Suprapubic skin (tissue), 4 donors: Measurements from ENCODE around the gene SOX13. TPM values are rescaled to one million over a fixed set of nuclear protein-coding genes. Genes with fewer than 3 reads are reported as not detected.

Source experiments
- DNase-seq, 2 donors: peaks; one replicate each; pipeline ENCODE4 v3.0.0-alpha.2; 2019; ENCODE audit warnings: low spot score in 2 of 2
- H3K27ac ChIP-seq: fragments of 200-600 bp; sonication (generic); one replicate; pipeline ENCODE4 v1.5.1; 2019
- H3K27me3 ChIP-seq: fragments of 200-600 bp; sonication (generic); one replicate; pipeline ENCODE4 v1.5.1; 2019
- H3K36me3 ChIP-seq: fragments of 200-600 bp; sonication (generic); one replicate; pipeline ENCODE4 v1.5.1; 2019
- H3K4me1 ChIP-seq: fragments of 200-600 bp; sonication (generic); one replicate; pipeline ENCODE4 v1.5.1; 2019
- H3K4me3 ChIP-seq: fragments of 200-600 bp; sonication (generic); one replicate; pipeline ENCODE4 v1.5.1; 2019; ENCODE audit warnings: mild to moderate bottlenecking
- H3K9me3 ChIP-seq: fragments of 200-600 bp; sonication (generic); one replicate; pipeline ENCODE4 v1.5.1; 2019
- CTCF ChIP-seq, 2 donors: fragments of 200-600 bp in 1 of 2; fragments of 450-650 bp in 1 of 2; sonication (generic) in 1 of 2; IDR thresholded peaks; one replicate each; pipeline ENCODE4 v1.5.1; 2016 to 2019; ENCODE audit warnings: antibody characterized with exemption in 2 of 2, mild to moderate bottlenecking in 1 of 2, moderate library complexity in 1 of 2
- EP300 ChIP-seq: sonication (generic); formaldehyde crosslinking; IDR thresholded peaks from one replicate; pipeline ENCODE4 v1.6.1; 2017; ENCODE audit warnings: antibody characterized with exemption
- POLR2A ChIP-seq, 2 donors: fragments of 450-650 bp; IDR thresholded peaks; one replicate each; pipeline ENCODE4 v1.6.1; 2017; ENCODE audit warnings: antibody characterized with exemption in 2 of 2, mild to moderate bottlenecking in 2 of 2, moderate library complexity in 2 of 2
- POLR2AphosphoS5 ChIP-seq, 3 donors: sonication (generic); formaldehyde crosslinking; IDR thresholded peaks; one replicate each; pipeline ENCODE4 v1.6.1; 2017; ENCODE audit warnings: antibody characterized with exemption in 3 of 3
- WGBS: methylation state at CpG from one replicate; pipeline ENCODE4 v1.1.5; 2018; 5-methylcytosine and 5-hydroxymethylcytosine counted together
- total RNA-seq, 4 donors: library from RNA; depleted of rRNA; stranded (reverse); fragments of >200 nt; gene quantifications; one replicate each; pipeline ENCODE4 v1.1.0, GENCODE V29; 2016

The SOX13 gene
- total RNA-seq, 4 donors from 2014 or later, result 10.1 to 20.6 (median 15.6) TPM

GRCh38 chr1:204077979-204078696 lies 5.2 kb downstream of the SOX13 start:
- H3K27me3 ChIP-seq, result peaks cover 19% of the 10 kb centered on the region
- 69% methylated on average over 16 of the region's 17 CpGs for WGBS
- H3K4me1 ChIP-seq, result peaks cover 88% of the 10 kb centered on the region
- TF ChIP-seq EP300, result no peak
- no peak for TF ChIP-seq CTCF (IDR thresholded peaks at IDR 0.05)
- TF ChIP-seq POLR2A (IDR thresholded peaks at IDR 0.05), result no peak
- no peak for TF ChIP-seq POLR2AphosphoS5 (IDR thresholded peaks at IDR 0.05)
- H3K9me3 ChIP-seq, result no peaks in the 10 kb centered on the region
- H3K4me3 ChIP-seq, result peak overlapping the region; percentile 11
- peak overlapping the region; percentile 22 for H3K27ac ChIP-seq
- no peaks in the 10 kb centered on the region for H3K36me3 ChIP-seq
- no peak for DNase-seq

GRCh38 chr1:204079608-204079999 lies 6.7 kb downstream of the SOX13 start:
- Histone ChIP-seq H3K27me3 (peaks cover 6% of the 10 kb centered on the region), H3K4me3 (peak overlapping the region; percentile 17), H3K4me1 (peaks cover 91% of the 10 kb centered on the region), H3K9me3 (no peaks in the 10 kb centered on the region), H3K27ac (peak overlapping the region; percentile 76), H3K36me3 (no peaks in the 10 kb centered on the region)
- 56% methylated on average over 2 of the region's 3 CpGs for WGBS
- no peak for DNase-seq
- no peak for TF ChIP-seq POLR2AphosphoS5 (IDR thresholded peaks at IDR 0.05)
- no peak for TF ChIP-seq POLR2A (IDR thresholded peaks at IDR 0.05)
- TF ChIP-seq EP300, result no peak
- no peak for TF ChIP-seq CTCF (IDR thresholded peaks at IDR 0.05)

- H3K27ac ChIP-seq, result peak overlapping the region; percentile 76
- peak overlapping the region; percentile 17 for H3K4me3 ChIP-seq
- TF ChIP-seq CTCF (IDR thresholded peaks at IDR 0.05) (no peak), POLR2AphosphoS5 (IDR thresholded peaks at IDR 0.05) (no peak), POLR2A (IDR thresholded peaks at IDR 0.05) (no peak), EP300 (no peak)
- 27% methylated on average over 3 of the region's 8 CpGs for WGBS
- DNase-seq, result peak in 1 of 2 donors; percentile 81
- no peaks in the 10 kb centered on the region for H3K36me3 ChIP-seq
- no peaks in the 10 kb centered on the region for H3K27me3 ChIP-seq
- H3K9me3 ChIP-seq, result no peaks in the 10 kb centered on the region
- peaks cover 91% of the 10 kb centered on the region for H3K4me1 ChIP-seq
Measured at GRCh38 chr1:204080163-204080903, 7.4 kb downstream of the SOX13 start.

- peaks cover 89% of the 10 kb centered on the region for H3K4me1 ChIP-seq
- no peak for DNase-seq
- WGBS, result 51% methylated on average over 11 of the region's 13 CpGs
Measured at GRCh38 chr1:204081164-204081790, 8.4 kb downstream of the SOX13 start.

More at GRCh38 chr1:204081164-204081790, 8.4 kb downstream of the SOX13 start:
- Histone ChIP-seq H3K9me3 (no peaks in the 10 kb centered on the region), H3K4me3 (peak overlapping the region; percentile 17), H3K27me3 (no peaks in the 10 kb centered on the region), H3K36me3 (no peaks in the 10 kb centered on the region), H3K27ac (peak overlapping the region; percentile 76)
- TF ChIP-seq POLR2A (IDR thresholded peaks at IDR 0.05), result no peak
- TF ChIP-seq CTCF (IDR thresholded peaks at IDR 0.05), result no peak
- no peak for TF ChIP-seq EP300
- no peak for TF ChIP-seq POLR2AphosphoS5 (IDR thresholded peaks at IDR 0.05)
